ENCODE results near the gene FNIP1.

FNIP1 gene

GRCh38 chr5:131763968-131764367, 32.8 kb downstream of the FNIP1 start:
- no peak overlapping the region for H3K4me3 ChIP-seq (ENCODE audit: low read depth, low read length)
- no peak for TF ChIP-seq CTCF (IDR thresholded peaks at IDR 0.05; ENCODE audit: control insufficient read depth, extremely low read depth, insufficient read depth)
- no peak for DNase-seq (ENCODE audit: low read depth)

DNA sequence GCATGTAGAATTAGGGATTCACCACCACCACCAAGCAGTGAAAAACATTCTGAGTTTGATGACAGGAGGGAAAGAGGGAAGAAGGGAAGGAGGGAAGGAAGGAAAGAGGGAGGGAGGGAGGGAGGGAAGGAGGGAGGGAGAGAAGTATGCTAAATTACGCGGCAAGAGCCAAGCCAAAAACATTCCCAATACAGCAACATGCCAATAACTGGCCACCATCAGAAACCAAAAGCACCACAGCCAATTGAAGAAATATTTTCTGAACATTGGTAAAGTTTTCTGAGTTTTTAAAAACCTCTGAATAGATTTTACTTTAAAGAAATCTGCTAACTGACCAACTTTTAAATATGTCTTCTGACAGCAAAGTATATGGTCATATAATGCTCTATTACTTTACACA, 36.0 kb downstream of the FNIP1 start:
- no peak for DNase-seq (ENCODE audit: low read depth)
- H3K4me3 ChIP-seq (ENCODE audit: low read depth, low read length) = no peak overlapping the region
- no peak for TF ChIP-seq CTCF (IDR thresholded peaks at IDR 0.05; ENCODE audit: control insufficient read depth, extremely low read depth, insufficient read depth)

- no peak overlapping the region for H3K4me3 ChIP-seq (ENCODE audit: low read depth, low read length)
- DNase-seq (ENCODE audit: low read depth) = no peak
- TF ChIP-seq CTCF (IDR thresholded peaks at IDR 0.05; ENCODE audit: control insufficient read depth, extremely low read depth, insufficient read depth) = no peak
Observed at GRCh38 chr5:131759704-131760103, 37.1 kb downstream of the FNIP1 start.

DNA sequence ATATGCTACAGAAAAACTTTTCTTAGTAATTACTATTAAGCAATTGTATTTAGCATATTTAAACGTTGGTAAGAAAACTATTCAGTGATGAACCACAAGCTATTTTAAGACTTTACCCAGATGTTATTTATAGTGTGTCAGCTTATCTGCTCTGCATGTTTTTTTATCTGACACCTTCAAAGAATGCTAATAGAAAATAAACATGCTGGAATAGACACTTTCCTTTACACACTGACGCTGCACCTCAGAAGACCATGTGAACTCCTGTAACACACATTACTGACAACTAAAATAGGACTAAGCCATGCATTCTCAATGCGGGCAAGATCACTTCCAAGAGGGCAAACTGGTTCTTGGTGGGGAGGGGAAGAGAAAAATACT, 38.3 kb downstream of the FNIP1 start:
- H3K4me3 ChIP-seq (ENCODE audit: low read depth, low read length) = no peak overlapping the region
- no peak for TF ChIP-seq CTCF (IDR thresholded peaks at IDR 0.05; ENCODE audit: control insufficient read depth, extremely low read depth, insufficient read depth)
- DNase-seq (ENCODE audit: low read depth) = no peak

- no peak for DNase-seq (ENCODE audit: low read depth)
- no peak overlapping the region for H3K4me3 ChIP-seq (ENCODE audit: low read depth, low read length)
- no peak for TF ChIP-seq CTCF (IDR thresholded peaks at IDR 0.05; ENCODE audit: control insufficient read depth, extremely low read depth, insufficient read depth)
Observed at GRCh38 chr5:131757830-131758519, 38.8 kb downstream of the FNIP1 start.

DNA sequence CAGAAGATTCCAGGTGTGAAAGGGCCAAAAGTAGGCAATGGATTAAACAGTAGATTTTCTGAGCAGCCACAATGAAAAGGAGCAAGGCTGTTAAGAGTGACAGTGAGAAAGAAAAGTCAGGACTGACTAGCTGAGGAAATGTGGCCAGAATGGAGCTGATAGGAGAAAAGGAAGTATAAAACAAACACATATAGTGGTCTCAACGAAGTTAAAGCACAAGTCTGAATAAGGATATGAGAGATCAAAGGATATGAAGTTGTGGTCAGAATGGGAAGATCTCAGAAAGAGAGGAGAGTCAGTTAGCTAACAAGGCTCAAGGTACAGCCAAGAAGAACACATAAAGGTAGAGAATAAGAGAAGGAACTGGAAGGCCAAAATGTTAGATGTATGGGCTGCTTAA, 39.9 kb downstream of the FNIP1 start:
- H3K4me3 ChIP-seq (ENCODE audit: low read depth, low read length) = no peak overlapping the region
- TF ChIP-seq CTCF (IDR thresholded peaks at IDR 0.05; ENCODE audit: control insufficient read depth, extremely low read depth, insufficient read depth) = no peak
- no peak for DNase-seq (ENCODE audit: low read depth)

- no peak overlapping the region for H3K4me3 ChIP-seq (ENCODE audit: low read depth, low read length)
- TF ChIP-seq CTCF (IDR thresholded peaks at IDR 0.05; ENCODE audit: control insufficient read depth, extremely low read depth, insufficient read depth) = no peak
- no peak for DNase-seq (ENCODE audit: low read depth)
Observed at GRCh38 chr5:131754363-131754762, 42.5 kb downstream of the FNIP1 start.
